Measurements from ENCODE around the gene NPC2. TPM values are rescaled to one million over a fixed set of nuclear protein-coding genes. Genes with fewer than 3 reads are reported as not detected.

NPC2 gene
- total and polyA plus RNA-seq, 5 donors from 2014 or later: 33.1 to 144 (median 102) TPM

DNA sequence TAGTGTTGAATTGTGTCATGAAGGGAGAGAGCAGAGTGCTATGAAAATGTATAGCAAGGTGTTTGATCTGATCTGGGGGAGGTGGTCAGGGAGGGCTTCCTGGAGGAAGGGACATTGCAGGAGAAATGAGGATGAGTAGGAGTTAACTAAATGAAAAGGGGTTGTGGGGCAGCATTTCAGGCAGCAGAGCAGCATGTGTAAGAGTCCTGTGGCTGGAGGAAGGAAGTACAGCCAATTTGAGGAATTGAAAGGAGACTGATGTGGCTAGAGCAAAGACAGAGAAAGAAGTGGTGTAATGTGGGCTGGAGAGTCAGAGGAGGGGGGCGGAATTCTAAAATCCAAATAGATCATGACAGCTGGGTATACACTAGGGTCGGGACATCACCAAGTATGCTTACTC is 20.5 kb downstream of the NPC2 start:
- no peak overlapping the region for H3K4me3 Mint-ChIP-seq
- H3K27ac Mint-ChIP-seq: no peak overlapping the region
- peaks cover 0 to 2% (median 0%) of the 10 kb centered on the region in 7 donors for H3K9me3 Mint-ChIP-seq
- no peak for ATAC-seq (ENCODE audit: low read depth in 2 of 2)
- Histone ChIP-seq H3K36me3 (ENCODE audit: control insufficient read depth, insufficient read depth, low read length) (peaks cover 3% of the 10 kb centered on the region), H3K27ac (ENCODE audit: insufficient read depth, low read length, poor library complexity, severe bottlenecking) (no peak overlapping the region), H3K27me3 (ENCODE audit: control insufficient read depth, insufficient read depth, low read length) (no peaks in the 10 kb centered on the region), H3K4me3 (ENCODE audit: low read depth, low read length) (no peak overlapping the region), H3K9me3 (ENCODE audit: control insufficient read depth in 2 of 2, low read length in 2 of 2) (no peaks in the 10 kb centered on the region), H3K4me1 (ENCODE audit: control insufficient read depth, insufficient read depth, low read length, poor library complexity, severe bottlenecking) (no peaks in the 10 kb centered on the region)
- peaks cover 31% of the 10 kb centered on the region for H3K36me3 Mint-ChIP-seq
- DNase-seq: no peak
- no peaks in the 10 kb centered on the region for H3K27me3 Mint-ChIP-seq
- H3K4me1 Mint-ChIP-seq: peaks cover 0 to 2% (median 0%) of the 10 kb centered on the region in 4 donors

DNA sequence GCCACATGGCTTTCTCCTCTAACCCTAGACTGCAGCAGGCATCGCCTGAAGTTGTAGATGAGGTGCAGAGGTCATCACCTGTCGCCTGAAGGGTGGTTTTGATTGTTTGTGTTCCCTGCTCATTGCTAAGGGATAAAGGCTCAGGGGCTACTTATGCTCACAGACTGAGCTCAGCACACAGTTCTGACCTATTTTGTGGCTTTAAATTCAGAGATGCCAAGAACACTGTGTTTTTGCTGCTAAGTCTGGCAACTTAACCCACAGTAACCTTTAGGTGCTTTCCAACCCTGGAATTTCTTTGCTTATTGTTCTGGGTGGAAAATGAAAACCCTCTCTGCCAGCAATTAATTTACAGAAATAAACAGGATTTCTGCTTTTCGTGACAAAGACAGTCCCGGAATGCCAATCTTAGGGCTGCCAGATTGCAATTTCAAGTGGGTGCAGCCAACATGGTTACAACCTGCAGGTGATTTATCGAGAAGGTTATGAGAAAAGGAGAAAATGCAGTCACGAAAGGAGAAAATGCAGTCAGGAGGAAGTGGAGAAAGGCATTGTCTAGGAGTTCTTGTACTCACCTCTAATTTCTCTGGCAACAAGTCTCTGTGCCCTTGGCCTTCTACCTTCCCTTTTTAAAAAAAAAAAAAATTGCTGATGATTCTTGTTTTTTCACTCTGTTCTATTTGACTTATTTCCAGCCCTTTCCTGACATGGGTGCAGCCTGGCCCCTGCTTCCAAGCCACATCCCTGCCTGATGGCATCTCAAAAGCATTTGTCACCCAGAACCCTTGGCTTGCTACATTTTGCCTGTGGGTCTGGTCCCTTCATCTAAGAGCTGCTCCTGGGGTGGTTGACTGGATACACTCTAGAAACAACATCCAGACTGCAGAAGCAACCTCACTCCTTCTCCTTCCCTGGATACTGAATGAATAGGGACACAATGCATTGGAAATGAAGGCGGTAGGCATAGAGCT is 23.3 kb downstream of the NPC2 start:
- Histone ChIP-seq H3K4me3 (ENCODE audit: low read depth, low read length) (no peak overlapping the region), H3K27ac (ENCODE audit: insufficient read depth, low read length, poor library complexity, severe bottlenecking) (no peak overlapping the region), H3K9me3 (ENCODE audit: control insufficient read depth in 2 of 2, low read length in 2 of 2) (no peaks in the 10 kb centered on the region), H3K4me1 (ENCODE audit: control insufficient read depth, insufficient read depth, low read length, poor library complexity, severe bottlenecking) (no peaks in the 10 kb centered on the region), H3K27me3 (ENCODE audit: control insufficient read depth, insufficient read depth, low read length) (no peaks in the 10 kb centered on the region), H3K36me3 (ENCODE audit: control insufficient read depth, insufficient read depth, low read length) (peaks cover 3% of the 10 kb centered on the region)
- no peak for DNase-seq
- Mint-ChIP-seq H3K27me3 (no peaks in the 10 kb centered on the region), H3K27ac (peak overlapping the region in 1 of 3 donors; percentile 20), H3K36me3 (peaks cover 23% of the 10 kb centered on the region), H3K9me3 (peaks cover 0 to 2% (median 0%) of the 10 kb centered on the region in 7 donors), H3K4me1 (peaks cover 0 to 2% (median 0%) of the 10 kb centered on the region in 4 donors), H3K4me3 (no peak overlapping the region)
- no peak for ATAC-seq (ENCODE audit: low read depth in 2 of 2)

DNA sequence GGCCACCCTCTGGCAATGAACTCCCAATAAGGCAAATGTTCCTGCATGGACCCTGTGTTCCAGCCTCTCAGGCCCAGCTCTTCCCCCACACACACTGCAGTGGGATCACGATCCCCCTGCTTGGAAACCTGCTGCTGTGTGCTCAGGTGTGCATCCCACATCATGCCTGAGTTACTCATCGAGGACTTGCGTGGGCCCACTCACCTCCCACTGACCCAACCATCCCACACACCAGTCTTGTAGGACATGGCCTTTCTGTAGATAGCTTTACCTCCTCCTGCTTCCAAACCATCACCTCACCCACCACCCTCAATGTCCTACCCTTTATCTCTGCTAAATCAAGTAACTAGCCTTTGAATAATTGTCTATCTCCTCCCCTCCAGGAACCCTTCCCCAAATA is 24.6 kb downstream of the NPC2 start:
- Histone ChIP-seq H3K4me3 (ENCODE audit: low read depth, low read length) (no peak overlapping the region), H3K27ac (ENCODE audit: insufficient read depth, low read length, poor library complexity, severe bottlenecking) (no peak overlapping the region), H3K9me3 (ENCODE audit: control insufficient read depth in 2 of 2, low read length in 2 of 2) (no peaks in the 10 kb centered on the region), H3K36me3 (ENCODE audit: control insufficient read depth, insufficient read depth, low read length) (no peaks in the 10 kb centered on the region), H3K4me1 (ENCODE audit: control insufficient read depth, insufficient read depth, low read length, poor library complexity, severe bottlenecking) (no peaks in the 10 kb centered on the region), H3K27me3 (ENCODE audit: control insufficient read depth, insufficient read depth, low read length) (no peaks in the 10 kb centered on the region)
- peaks cover 0 to 2% (median 0%) of the 10 kb centered on the region in 4 donors for H3K4me1 Mint-ChIP-seq
- H3K27me3 Mint-ChIP-seq: no peaks in the 10 kb centered on the region
- peaks cover 0 to 2% (median 0%) of the 10 kb centered on the region in 7 donors for H3K9me3 Mint-ChIP-seq
- DNase-seq (no peak), ATAC-seq (ENCODE audit: low read depth in 2 of 2) (no peak)
- H3K36me3 Mint-ChIP-seq: peaks cover 16% of the 10 kb centered on the region
- H3K27ac Mint-ChIP-seq: peak overlapping the region in 1 of 3 donors; percentile 18
- no peak overlapping the region for H3K4me3 Mint-ChIP-seq

DNA sequence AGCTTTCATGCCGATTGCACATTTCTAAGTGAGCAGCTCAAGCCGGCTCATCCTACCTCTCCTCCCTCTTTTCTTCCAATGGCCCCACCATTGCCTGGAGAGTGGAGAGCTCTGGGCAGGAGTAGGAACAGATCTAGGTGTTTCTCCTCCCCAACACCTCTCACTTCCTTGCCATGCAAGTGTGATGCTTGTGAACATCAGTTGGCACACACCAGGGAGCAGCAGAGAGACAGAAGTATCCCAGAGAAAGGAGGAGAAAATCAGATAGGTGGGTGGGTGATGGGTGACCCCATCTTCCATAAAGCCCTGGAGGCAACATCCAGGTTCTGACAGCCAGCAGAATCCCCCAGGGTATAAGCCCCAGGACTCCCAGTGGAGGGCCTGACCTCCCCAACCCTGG is 27.8 kb downstream of the NPC2 start:
- Mint-ChIP-seq H3K4me3 (no peak overlapping the region), H3K27ac (no peak overlapping the region), H3K4me1 (peaks cover 0 to 2% (median 0%) of the 10 kb centered on the region in 4 donors), H3K27me3 (peaks cover 16% of the 10 kb centered on the region), H3K36me3 (no peaks in the 10 kb centered on the region), H3K9me3 (peaks cover 0 to 1% (median 0%) of the 10 kb centered on the region in 7 donors)
- no peak overlapping the region for H3K27ac ChIP-seq (ENCODE audit: insufficient read depth, low read length, poor library complexity, severe bottlenecking)
- ATAC-seq (ENCODE audit: low read depth in 2 of 2): no peak
- no peaks in the 10 kb centered on the region for H3K9me3 ChIP-seq (ENCODE audit: control insufficient read depth in 2 of 2, low read length in 2 of 2)
- no peak for DNase-seq
- H3K4me3 ChIP-seq (ENCODE audit: low read depth, low read length): no peak overlapping the region
- H3K27me3 ChIP-seq (ENCODE audit: control insufficient read depth, insufficient read depth, low read length): no peaks in the 10 kb centered on the region
- H3K4me1 ChIP-seq (ENCODE audit: control insufficient read depth, insufficient read depth, low read length, poor library complexity, severe bottlenecking): no peaks in the 10 kb centered on the region
- H3K36me3 ChIP-seq (ENCODE audit: control insufficient read depth, insufficient read depth, low read length): no peaks in the 10 kb centered on the region

DNA sequence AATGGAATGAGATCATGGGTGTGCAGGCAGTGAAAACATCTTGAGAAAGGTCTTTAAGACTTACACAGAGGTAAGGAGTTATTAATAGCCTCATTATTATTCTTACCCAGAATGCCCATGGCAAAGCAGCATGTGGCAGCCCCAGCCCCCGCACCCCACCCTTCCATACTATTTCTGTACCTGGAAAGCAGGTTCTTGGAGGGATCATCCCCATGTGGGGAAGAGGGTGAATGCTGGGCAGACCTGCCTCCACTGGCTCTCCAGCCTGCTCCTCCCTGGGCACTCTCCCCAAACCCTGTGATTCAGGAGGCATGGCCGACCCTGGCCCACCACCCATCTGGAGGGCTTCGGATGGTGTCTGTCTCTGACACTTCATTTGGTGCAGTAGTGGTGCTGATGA is 28.3 kb downstream of the NPC2 start:
- no peaks in the 10 kb centered on the region for H3K9me3 ChIP-seq (ENCODE audit: control insufficient read depth in 2 of 2, low read length in 2 of 2)
- DNase-seq (no peak), ATAC-seq (ENCODE audit: low read depth in 2 of 2) (no peak)
- H3K36me3 Mint-ChIP-seq: no peaks in the 10 kb centered on the region
- H3K4me1 Mint-ChIP-seq: peaks cover 0 to 2% (median 0%) of the 10 kb centered on the region in 4 donors
- H3K4me3 ChIP-seq (ENCODE audit: low read depth, low read length): no peak overlapping the region
- no peaks in the 10 kb centered on the region for H3K27me3 ChIP-seq (ENCODE audit: control insufficient read depth, insufficient read depth, low read length)
- no peak overlapping the region for H3K27ac Mint-ChIP-seq
- H3K36me3 ChIP-seq (ENCODE audit: control insufficient read depth, insufficient read depth, low read length): no peaks in the 10 kb centered on the region
- no peaks in the 10 kb centered on the region for H3K4me1 ChIP-seq (ENCODE audit: control insufficient read depth, insufficient read depth, low read length, poor library complexity, severe bottlenecking)
- no peak overlapping the region for H3K27ac ChIP-seq (ENCODE audit: insufficient read depth, low read length, poor library complexity, severe bottlenecking)
- no peak overlapping the region for H3K4me3 Mint-ChIP-seq
- peaks cover 0 to 1% (median 0%) of the 10 kb centered on the region in 7 donors for H3K9me3 Mint-ChIP-seq
- peaks cover 16% of the 10 kb centered on the region for H3K27me3 Mint-ChIP-seq

DNA sequence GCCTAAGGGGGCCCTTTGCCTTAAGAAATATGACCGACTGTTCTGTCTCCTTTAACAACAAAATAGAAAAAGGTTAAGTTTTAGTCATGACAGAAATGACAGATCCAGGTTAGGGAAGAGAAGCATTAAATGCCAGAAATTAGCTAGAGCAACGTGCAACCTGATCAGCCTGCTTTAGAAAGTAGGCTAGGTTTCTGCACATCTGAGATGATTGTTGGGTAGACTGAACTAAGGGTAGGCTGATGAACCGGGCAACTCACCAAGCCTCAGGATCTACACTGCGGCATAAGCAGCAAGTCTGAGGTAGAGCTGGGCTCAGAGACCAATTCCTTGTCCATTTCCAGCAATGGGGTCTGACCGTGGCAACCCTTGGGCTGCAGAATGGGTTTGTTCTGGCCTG is 29.4 kb downstream of the NPC2 start:
- Mint-ChIP-seq H3K9me3 (peaks cover 0 to 1% (median 0%) of the 10 kb centered on the region in 7 donors), H3K36me3 (no peaks in the 10 kb centered on the region), H3K4me1 (peaks cover 0 to under 1% (median 0%) of the 10 kb centered on the region in 4 donors), H3K27ac (no peak overlapping the region), H3K27me3 (peaks cover 16% of the 10 kb centered on the region), H3K4me3 (no peak overlapping the region)
- Histone ChIP-seq H3K36me3 (ENCODE audit: control insufficient read depth, insufficient read depth, low read length) (no peaks in the 10 kb centered on the region), H3K27ac (ENCODE audit: insufficient read depth, low read length, poor library complexity, severe bottlenecking) (no peak overlapping the region), H3K4me1 (ENCODE audit: control insufficient read depth, insufficient read depth, low read length, poor library complexity, severe bottlenecking) (no peaks in the 10 kb centered on the region), H3K27me3 (ENCODE audit: control insufficient read depth, insufficient read depth, low read length) (no peaks in the 10 kb centered on the region), H3K9me3 (ENCODE audit: control insufficient read depth in 2 of 2, low read length in 2 of 2) (no peaks in the 10 kb centered on the region), H3K4me3 (ENCODE audit: low read depth, low read length) (no peak overlapping the region)
- no peak for DNase-seq
- ATAC-seq (ENCODE audit: low read depth in 2 of 2): no peak

DNA sequence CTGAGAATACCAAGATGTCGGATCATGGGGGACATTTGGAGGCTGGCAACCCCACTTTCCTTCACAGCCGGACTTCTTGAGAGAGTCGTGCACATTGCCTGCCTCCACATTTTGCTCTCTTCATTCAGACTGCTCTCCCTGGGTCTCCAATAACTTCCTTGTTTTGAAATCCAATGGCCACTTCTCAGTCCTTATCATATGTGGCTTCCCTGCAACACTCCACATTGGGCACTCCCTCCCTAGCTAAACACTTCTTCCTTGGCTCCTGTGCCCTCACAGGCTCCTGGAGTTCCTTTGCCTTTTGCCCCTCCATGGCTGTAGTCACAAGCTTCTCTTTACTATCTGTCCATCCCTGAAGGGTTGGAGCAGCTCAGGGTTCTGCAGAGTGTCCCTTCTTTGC is 30.1 kb downstream of the NPC2 start:
- DNase-seq: no peak
- H3K4me3 Mint-ChIP-seq: no peak overlapping the region
- no peaks in the 10 kb centered on the region for H3K9me3 ChIP-seq (ENCODE audit: control insufficient read depth in 2 of 2, low read length in 2 of 2)
- peaks cover 16% of the 10 kb centered on the region for H3K27me3 Mint-ChIP-seq
- H3K4me3 ChIP-seq (ENCODE audit: low read depth, low read length): no peak overlapping the region
- H3K9me3 Mint-ChIP-seq: peaks cover 0 to 1% (median 0%) of the 10 kb centered on the region in 7 donors
- no peaks in the 10 kb centered on the region for H3K36me3 ChIP-seq (ENCODE audit: control insufficient read depth, insufficient read depth, low read length)
- no peaks in the 10 kb centered on the region for H3K36me3 Mint-ChIP-seq
- no peaks in the 10 kb centered on the region for H3K27me3 ChIP-seq (ENCODE audit: control insufficient read depth, insufficient read depth, low read length)
- H3K4me1 Mint-ChIP-seq: no peaks in the 10 kb centered on the region
- no peak overlapping the region for H3K27ac Mint-ChIP-seq
- no peaks in the 10 kb centered on the region for H3K4me1 ChIP-seq (ENCODE audit: control insufficient read depth, insufficient read depth, low read length, poor library complexity, severe bottlenecking)
- ATAC-seq (ENCODE audit: low read depth in 2 of 2): no peak
- H3K27ac ChIP-seq (ENCODE audit: insufficient read depth, low read length, poor library complexity, severe bottlenecking): no peak overlapping the region

Data from CD4-positive, CD25-positive, alpha-beta regulatory T cell (primary cell).